H9 (cell line): Measurements from ENCODE around the gene TH. TPM values are rescaled to one million over a fixed set of nuclear protein-coding genes. Genes with fewer than 3 reads are reported as not detected.

Source experiments
- DNase-seq: peaks from one replicate; pipeline ENCODE4 v3.0.0-alpha.2; 2017
- H2AFZ ChIP-seq: one replicate; pipeline ENCODE4 v1.6.1; 2013; ENCODE audit warnings: mild to moderate bottlenecking, low read length, control low read depth, moderate library complexity
- H2AK5ac ChIP-seq: 2 replicates; pipeline ENCODE4 v1.6.1; 2013; ENCODE audit warnings: low read length, control low read depth, mixed read lengths; ENCODE audit not compliant: insufficient read length
- H2BK120ac ChIP-seq: one replicate; pipeline ENCODE4 v1.6.1; 2013; ENCODE audit warnings: low read depth, mild to moderate bottlenecking, low read length, control low read depth, inconsistent platforms; ENCODE audit not compliant: poor library complexity, severe bottlenecking
- H2BK12ac ChIP-seq: 2 replicates; pipeline ENCODE4 v1.6.1; 2013; ENCODE audit warnings: low read length, control low read depth, mixed read lengths, low read depth; ENCODE audit not compliant: insufficient read length
- H2BK15ac ChIP-seq: 2 replicates; pipeline ENCODE4 v1.6.1; 2013; ENCODE audit warnings: low read depth, low read length, control low read depth
- H2BK20ac ChIP-seq: one replicate; pipeline ENCODE4 v1.6.1; 2013; ENCODE audit warnings: low read depth, mild to moderate bottlenecking, low read length, control low read depth, inconsistent platforms; ENCODE audit not compliant: poor library complexity, severe bottlenecking
- H2BK5ac ChIP-seq: 2 replicates; pipeline ENCODE4 v1.6.1; 2013; ENCODE audit warnings: low read length, control low read depth, mixed read lengths; ENCODE audit not compliant: insufficient read length
- H3K14ac ChIP-seq: 2 replicates; pipeline ENCODE4 v1.6.1; 2013; ENCODE audit warnings: low read length, control low read depth; ENCODE audit not compliant: insufficient read depth
- H3K18ac ChIP-seq: 2 replicates; pipeline ENCODE4 v1.6.1; 2013; ENCODE audit warnings: low read depth, mild to moderate bottlenecking, mixed read lengths, low read length, control low read depth; ENCODE audit not compliant: insufficient read length
- H3K23ac ChIP-seq: 2 replicates; pipeline ENCODE4 v1.6.1; 2013; ENCODE audit warnings: low read length, control low read depth, mixed read lengths, low read depth; ENCODE audit not compliant: insufficient read length
- H3K23me2 ChIP-seq: 2 replicates; pipeline ENCODE4 v1.6.1; 2013; ENCODE audit warnings: low read depth, mild to moderate bottlenecking, mixed read lengths, low read length, control low read depth; ENCODE audit not compliant: insufficient read length, poor library complexity, severe bottlenecking
- H3K27ac ChIP-seq: 2 replicates; pipeline ENCODE4 v1.5.1; 2013; ENCODE audit warnings: low read length, control low read depth, mixed read lengths, low read depth; ENCODE audit not compliant: insufficient read length
- H3K27me3 ChIP-seq: 2 replicates; pipeline ENCODE4 v1.6.1; 2013; ENCODE audit warnings: low read length, control low read depth, inconsistent platforms; ENCODE audit not compliant: insufficient read depth
- H3K4ac ChIP-seq: 2 replicates; pipeline ENCODE4 v1.6.1; 2013; ENCODE audit warnings: low read depth, mild to moderate bottlenecking, control low read depth, inconsistent platforms, low read length, moderate library complexity
- H3K4me1 ChIP-seq: 2 replicates; pipeline ENCODE4 v1.6.1; 2013; ENCODE audit warnings: low read length, control low read depth, inconsistent platforms; ENCODE audit not compliant: insufficient read depth
- H3K4me2 ChIP-seq: 2 replicates; pipeline ENCODE4 v1.6.1; 2013; ENCODE audit warnings: low read length, control low read depth, mixed read lengths; ENCODE audit not compliant: insufficient read length, insufficient read depth
- H3K56ac ChIP-seq: 2 replicates; pipeline ENCODE4 v1.6.1; 2013; ENCODE audit warnings: low read depth, mild to moderate bottlenecking, mixed read lengths, low read length, control low read depth; ENCODE audit not compliant: insufficient read length
- H3K79me1 ChIP-seq: 2 replicates; pipeline ENCODE4 v1.6.1; 2013; ENCODE audit warnings: low read depth, mild to moderate bottlenecking, moderate library complexity, low read length, control low read depth, inconsistent platforms; ENCODE audit not compliant: insufficient read depth, poor library complexity, severe bottlenecking
- H3K79me2 ChIP-seq: 2 replicates; pipeline ENCODE4 v1.6.1; 2013; ENCODE audit warnings: low read length, control low read depth, inconsistent platforms; ENCODE audit not compliant: insufficient read depth
- H3K9ac ChIP-seq: 2 replicates; pipeline ENCODE4 v1.6.1; 2013; ENCODE audit warnings: low read length, control low read depth, mixed read lengths; ENCODE audit not compliant: insufficient read length; ENCODE audit errors: extremely low read depth
- H3K9me3 ChIP-seq: one replicate; pipeline ENCODE4 v1.6.1; 2013; ENCODE audit warnings: low read depth, low read length, inconsistent platforms; ENCODE audit not compliant: control insufficient read depth
- H3T11ph ChIP-seq: one replicate; pipeline ENCODE4 v1.6.1; 2013; ENCODE audit warnings: mild to moderate bottlenecking, low read length, control low read depth, inconsistent platforms
- H4K20me1 ChIP-seq: one replicate; pipeline ENCODE4 v1.6.1; 2013; ENCODE audit not compliant: control insufficient read depth, insufficient read length, insufficient read depth
- H4K5ac ChIP-seq: 2 replicates; pipeline ENCODE4 v1.6.1; 2013; ENCODE audit warnings: low read depth, mild to moderate bottlenecking, mixed read lengths, low read length, control low read depth; ENCODE audit not compliant: insufficient read length
- H4K8ac ChIP-seq: replicated peaks from 2 replicates; pipeline ENCODE4 v1.6.1; 2013; ENCODE audit warnings: low read length, control low read depth, mixed read lengths, low read depth; ENCODE audit not compliant: insufficient read length
- H4K91ac ChIP-seq: 2 replicates; pipeline ENCODE4 v1.6.1; 2013; ENCODE audit warnings: low read depth, mild to moderate bottlenecking, moderate library complexity, mixed read lengths, low read length, control low read depth; ENCODE audit not compliant: insufficient read length
- H3K27ac Mint-ChIP-seq, 3 experiments: 2 replicates in 2 of 3; 3 replicates in 1 of 3; pipeline ENCODE4 v1.8.0; 2020 to 2021; ENCODE audit warnings: mixed read lengths in 3 of 3, mild to moderate bottlenecking in 1 of 3, moderate library complexity in 1 of 3
- H3K27me3 Mint-ChIP-seq: 2 replicates; pipeline ENCODE4 v1.8.0; 2021; ENCODE audit warnings: low read depth, mild to moderate bottlenecking, moderate library complexity, mixed read lengths
- H3K36me3 Mint-ChIP-seq, 3 experiments: 2 replicates in 2 of 3; 3 replicates in 1 of 3; pipeline ENCODE4 v1.8.0; 2020 to 2021; ENCODE audit warnings: low read depth in 3 of 3, mixed read lengths in 3 of 3; ENCODE audit not compliant: insufficient read depth in 1 of 3
- H3K4me1 Mint-ChIP-seq, 2 experiments: 2 replicates each; pipeline ENCODE4 v1.8.0; 2020; ENCODE audit warnings: mixed read lengths in 2 of 2
- H3K4me3 Mint-ChIP-seq, 2 experiments: 2 replicates in 1 of 2; 3 replicates in 1 of 2; pipeline ENCODE4 v1.8.0; 2020 to 2021; ENCODE audit warnings: mild to moderate bottlenecking in 2 of 2, mixed read lengths in 2 of 2, moderate library complexity in 1 of 2
- H3K9me3 Mint-ChIP-seq, 2 experiments: 2 replicates in 1 of 2; 3 replicates in 1 of 2; pipeline ENCODE4 v1.8.0; 2020; ENCODE audit warnings: mild to moderate bottlenecking in 2 of 2, mixed read lengths in 2 of 2, moderate library complexity in 1 of 2
- CTCF ChIP-seq: fragments of 200-600 bp; sonication (generic); conservative IDR thresholded peaks from 3 replicates; pipeline ENCODE4 v1.8.0; 2021; ENCODE audit warnings: antibody characterized with exemption, mild to moderate bottlenecking
- WGBS: extraction: QIAGEN DNeasy Blood & Tissue Kit; methylation state at CpG from one replicate; pipeline ENCODE4 v1.1.7; 2013; ENCODE audit warnings: missing lambda C conversion rate, low lambda C conversion rate, mixed read lengths; ENCODE audit not compliant: insufficient read length; ENCODE audit errors: extremely low coverage; 5-methylcytosine and 5-hydroxymethylcytosine counted together
- total RNA-seq: library from RNA; stranded (reverse); gene quantifications from 2 replicates; pipeline ENCODE4 v1.2.1, GENCODE V29; 2021

TH gene
- total RNA-seq, 1 experiment from 2014 or later = not detected

DNA sequence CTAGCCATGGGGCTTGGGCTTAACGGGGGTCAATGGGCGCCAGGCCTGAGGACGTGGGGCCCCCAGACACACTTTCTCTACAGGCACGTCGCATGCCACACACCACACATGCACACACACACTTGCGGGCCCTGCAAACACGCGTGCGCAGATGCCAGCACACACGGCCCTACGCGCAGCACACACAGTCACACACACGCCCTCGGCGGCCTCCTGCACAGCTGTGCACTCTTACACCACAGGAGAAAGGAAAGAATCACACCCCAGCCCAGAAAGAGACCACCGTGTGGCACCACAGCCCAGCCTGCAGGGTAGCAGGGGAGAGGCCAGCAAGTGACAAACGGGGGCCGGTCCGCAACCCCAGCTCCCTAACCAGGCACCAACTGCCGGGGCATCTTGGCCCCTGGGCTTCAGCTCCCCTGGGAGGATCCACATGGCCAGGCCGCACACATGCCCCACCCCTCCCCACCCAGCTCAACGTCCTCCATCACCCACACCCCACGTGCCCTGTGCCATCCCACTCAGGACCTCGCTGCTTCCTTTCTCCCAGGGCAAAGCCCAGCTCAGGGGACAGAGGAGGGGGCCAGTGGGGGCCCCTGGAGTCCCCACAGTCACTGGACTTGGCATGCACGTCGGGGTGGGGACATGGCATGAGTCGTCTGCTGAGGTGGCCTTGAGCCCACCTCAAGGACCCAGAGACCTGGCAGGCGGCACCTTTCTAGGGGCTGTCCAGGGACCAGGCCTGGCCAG, 26.3 kb upstream of the TH start:
- Histone ChIP-seq H3K56ac (no peak overlapping the region), H4K8ac (no peak overlapping the region), H4K5ac (no peak overlapping the region), H3K4me1 (no peaks in the 10 kb centered on the region), H3K18ac (no peak overlapping the region), H3K27ac (no peak overlapping the region), H3K9me3 (no peaks in the 10 kb centered on the region), H3K79me2 (no peaks in the 10 kb centered on the region), H2BK12ac (no peak overlapping the region), H4K20me1 (no peaks in the 10 kb centered on the region), H2BK15ac (no peak overlapping the region), H2AFZ (no peak overlapping the region), H2AK5ac (no peak overlapping the region), H3K4me2 (no peak overlapping the region), H2BK120ac (no peak overlapping the region), H4K91ac (no peak overlapping the region), H3K79me1 (no peaks in the 10 kb centered on the region), H2BK20ac (no peak overlapping the region), H3K23ac (no peak overlapping the region), H3K4ac (no peak overlapping the region), H3K23me2 (no peaks in the 10 kb centered on the region), H3K27me3 (no peaks in the 10 kb centered on the region), H2BK5ac (no peak overlapping the region), H3K9ac (no peak overlapping the region), H3K14ac (no peak overlapping the region), H3T11ph (no peak overlapping the region)
- peaks cover 34% of the 10 kb centered on the region for H3K27me3 Mint-ChIP-seq
- no peaks in the 10 kb centered on the region for H3K36me3 Mint-ChIP-seq
- no peak overlapping the region for H3K4me3 Mint-ChIP-seq
- H3K4me1 Mint-ChIP-seq = no peaks in the 10 kb centered on the region; a peak in 1 of 4 replicates
- no CpG with 5 or more reads among the region's 28 CpGs for WGBS
- DNase-seq = no peak
- no peak overlapping the region for H3K27ac Mint-ChIP-seq
- no peak for TF ChIP-seq CTCF
- no peaks in the 10 kb centered on the region for H3K9me3 Mint-ChIP-seq
